ENCODE measurements around the gene PDK4. TPM values are rescaled to one million over a fixed set of nuclear protein-coding genes. Genes with fewer than 3 reads are reported as not detected.

The PDK4 gene
- total and polyA plus RNA-seq, 2 of the 13 experiments (the other 11 are each of a cell fraction or from before 2014, with no cell fraction given) = 0.04 TPM; not detected in 1

DNA sequence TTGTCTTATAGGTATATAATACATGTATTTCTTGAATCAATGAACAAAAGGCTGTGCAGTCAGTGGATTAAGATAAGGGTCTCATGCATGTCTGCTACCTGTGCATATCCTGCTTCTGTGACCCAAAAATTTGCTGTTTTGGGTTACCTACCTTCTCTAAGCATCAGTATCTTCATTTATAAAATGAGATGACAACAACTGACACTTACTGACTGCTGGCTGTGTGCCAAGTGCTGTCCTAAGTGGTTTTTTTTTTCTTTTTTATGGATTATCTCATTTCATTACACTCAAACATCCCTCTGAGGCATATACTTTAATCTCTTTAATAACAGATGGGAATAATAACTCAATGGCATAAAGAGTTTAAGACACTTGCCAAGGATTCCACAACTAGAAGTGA lies 2.1 kb downstream of the PDK4 start:
- TF ChIP-seq SOX5 (CRISPR knock-in tag; IDR thresholded peaks at IDR 0.05; ENCODE audit: borderline replicate concordance) (no peak), LCORL (IDR thresholded peaks at IDR 0.05) (peak; percentile 42; the same call in 1 of the 2 replicates), LCORL (CRISPR knock-in tag; IDR thresholded peaks at IDR 0.05) (no peak)
- Histone ChIP-seq H3K9me3 (ENCODE audit: low read length) (no peaks in the 10 kb centered on the region), H3K4me1 (ENCODE audit: insufficient read depth, low read length) (peaks cover 34% of the 10 kb centered on the region), H3K9ac (ENCODE audit: insufficient read depth, low read depth, low read length) (no peak overlapping the region), H3K79me2 (ENCODE audit: insufficient read depth, low read length) (no peaks in the 10 kb centered on the region), H3K36me3 (replicated peaks in 1 of 2; ENCODE audit: control insufficient read depth in 1 of 2, insufficient read depth in 2 of 2, low read length in 2 of 2) (no peaks in the 10 kb centered on the region), H3K4me2 (ENCODE audit: low read depth, low read length) (no peak overlapping the region), H3K27ac (ENCODE audit: extremely low read length, insufficient read depth, low read length) (no peak overlapping the region), H4K20me1 (ENCODE audit: insufficient read depth, low read length) (no peaks in the 10 kb centered on the region), H3K27me3 (ENCODE audit: control insufficient read depth in 1 of 2, insufficient read depth in 2 of 2, low read length in 2 of 2) (peaks cover 3 to 23% of the 10 kb centered on the region in 2 experiments; a peak in 3 of 5 replicates), H3K4me3 (replicated peaks in 1 of 3; ENCODE audit: insufficient read depth in 1 of 3, low read depth in 2 of 3, low read length in 3 of 3) (no peak overlapping the region), H2AFZ (ENCODE audit: low read length) (no peak overlapping the region)
- ATAC-seq (no peak), FAIRE-seq (no peak), DNase-seq (ENCODE audit: low spot score) (no peak)
- ChIA-PET POLR2A (no interaction called here), CTCF (ENCODE audit: low intra/inter-chr PET ratio, low total read pairs) (no interaction called here)
- no TSS peak for BruUV-seq (replicated peaks)
- in situ Hi-C loops (cut with HindIII; ENCODE audit: extremely low pct_ligation_motif_present, low pct_unique_long_range_greater_than_20kb) = no loop called here
- intact Hi-C loops (cut with micrococcal nuclease; ENCODE audit: unreplicated experiment) = no loop called here

DNA sequence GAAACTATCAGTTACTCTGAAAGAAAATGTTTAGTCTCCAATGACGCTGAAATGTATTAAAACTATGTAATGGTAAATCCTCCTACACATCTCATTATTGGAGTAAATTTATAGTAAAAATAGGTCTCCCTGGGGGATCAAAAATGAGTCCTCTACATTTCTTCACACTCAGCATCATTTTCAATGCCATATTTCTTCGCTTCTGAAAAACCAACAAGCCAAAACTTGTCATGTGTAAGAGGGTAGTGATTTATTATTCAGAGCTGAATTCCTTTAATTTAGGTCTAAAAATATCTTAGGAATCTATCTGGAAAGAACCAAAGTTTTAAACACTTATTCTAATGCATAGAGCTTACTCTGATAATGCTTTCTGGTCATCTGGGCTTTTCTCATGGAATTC lies 3.0 kb downstream of the PDK4 start:
- ATAC-seq (no peak), DNase-seq (ENCODE audit: low spot score) (no peak), FAIRE-seq (no peak)
- 0% methylated on average over 2 of the region's 2 CpGs for WGBS (ENCODE audit: low lambda C conversion rate)
- no peaks in the 10 kb centered on the region for H4K20me1 ChIP-seq (ENCODE audit: insufficient read depth, low read length)
- in situ Hi-C loops (cut with HindIII; ENCODE audit: extremely low pct_ligation_motif_present, low pct_unique_long_range_greater_than_20kb) (no loop called here), intact Hi-C loops (cut with micrococcal nuclease; ENCODE audit: unreplicated experiment) (no loop called here)
- no peaks in the 10 kb centered on the region for H3K79me2 ChIP-seq (ENCODE audit: insufficient read depth, low read length)
- no TSS peak for BruUV-seq (replicated peaks)
- H3K4me3 ChIP-seq (replicated peaks in 1 of 3; ENCODE audit: insufficient read depth in 1 of 3, low read depth in 2 of 3, low read length in 3 of 3) = no peak overlapping the region
- H2AFZ ChIP-seq (ENCODE audit: low read length) = no peak overlapping the region
- no peak overlapping the region for H3K4me2 ChIP-seq (ENCODE audit: low read depth, low read length)
- no peak overlapping the region for H3K9ac ChIP-seq (ENCODE audit: insufficient read depth, low read depth, low read length)
- peaks cover 3 to 23% of the 10 kb centered on the region in 2 experiments; a peak in 3 of 5 replicates for H3K27me3 ChIP-seq (ENCODE audit: control insufficient read depth in 1 of 2, insufficient read depth in 2 of 2, low read length in 2 of 2)
- H3K27ac ChIP-seq (ENCODE audit: extremely low read length, insufficient read depth, low read length) = no peak overlapping the region
- H3K36me3 ChIP-seq (replicated peaks in 1 of 2; ENCODE audit: control insufficient read depth in 1 of 2, insufficient read depth in 2 of 2, low read length in 2 of 2) = no peaks in the 10 kb centered on the region
- H3K4me1 ChIP-seq (ENCODE audit: insufficient read depth, low read length) = peaks cover 37% of the 10 kb centered on the region
- ChIA-PET CTCF (ENCODE audit: low intra/inter-chr PET ratio, low total read pairs) (no interaction called here), POLR2A (no interaction called here)
- H3K9me3 ChIP-seq (ENCODE audit: low read length) = no peaks in the 10 kb centered on the region
- no peak for TF ChIP-seq FOXK1 (CRISPR knock-in tag; IDR thresholded peaks at IDR 0.05; ENCODE audit: borderline replicate concordance, low read depth)
- no peak for TF ChIP-seq U2AF1 (optimal IDR thresholded peaks at IDR 0.05; ENCODE audit: low read depth, low read length)
- no peak for TF ChIP-seq FOSL2 (CRISPR knock-in tag; IDR thresholded peaks at IDR 0.05)
- no peak for TF ChIP-seq GABPA (IDR thresholded peaks at IDR 0.05; ENCODE audit: low read depth, low read length)
- TF ChIP-seq GABPA (CRISPR knock-in tag; IDR thresholded peaks at IDR 0.05; ENCODE audit: low read depth) = no peak
- TF ChIP-seq ASH2L (IDR thresholded peaks at IDR 0.05; ENCODE audit: insufficient read length, low read depth, low read length) = no peak
- no peak for TF ChIP-seq SP5 (CRISPR knock-in tag; IDR thresholded peaks at IDR 0.05; ENCODE audit: borderline replicate concordance, low read depth)
- TF ChIP-seq TP53 (CRISPR knock-in tag; conservative IDR thresholded peaks at IDR 0.05) = no peak
- TF ChIP-seq KDM6A (CRISPR knock-in tag; IDR thresholded peaks at IDR 0.05; ENCODE audit: low read depth) = no peak
- no peak for TF ChIP-seq TBX2 (CRISPR knock-in tag; IDR thresholded peaks at IDR 0.05; ENCODE audit: borderline replicate concordance)
- TF ChIP-seq ZNF552 (CRISPR knock-in tag; IDR thresholded peaks at IDR 0.05; ENCODE audit: borderline replicate concordance) = no peak
- TF ChIP-seq, protein P1, sequence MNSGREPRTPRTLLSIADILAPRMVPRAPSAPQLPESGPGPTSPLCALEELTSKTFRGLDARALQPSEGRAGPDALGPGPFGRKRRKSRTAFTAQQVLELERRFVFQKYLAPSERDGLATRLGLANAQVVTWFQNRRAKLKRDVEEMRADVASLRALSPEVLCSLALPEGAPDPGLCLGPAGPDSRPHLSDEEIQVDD (CRISPR knock-in tag; IDR thresholded peaks at IDR 0.05; ENCODE audit: borderline replicate concordance) = no peak
- TF ChIP-seq ZNF329 (CRISPR knock-in tag; IDR thresholded peaks at IDR 0.05; ENCODE audit: low read depth) = no peak
- TF ChIP-seq U2AF2 (IDR thresholded peaks at IDR 0.05; ENCODE audit: low read depth, low read length) = no peak
- TF ChIP-seq, protein P2, sequence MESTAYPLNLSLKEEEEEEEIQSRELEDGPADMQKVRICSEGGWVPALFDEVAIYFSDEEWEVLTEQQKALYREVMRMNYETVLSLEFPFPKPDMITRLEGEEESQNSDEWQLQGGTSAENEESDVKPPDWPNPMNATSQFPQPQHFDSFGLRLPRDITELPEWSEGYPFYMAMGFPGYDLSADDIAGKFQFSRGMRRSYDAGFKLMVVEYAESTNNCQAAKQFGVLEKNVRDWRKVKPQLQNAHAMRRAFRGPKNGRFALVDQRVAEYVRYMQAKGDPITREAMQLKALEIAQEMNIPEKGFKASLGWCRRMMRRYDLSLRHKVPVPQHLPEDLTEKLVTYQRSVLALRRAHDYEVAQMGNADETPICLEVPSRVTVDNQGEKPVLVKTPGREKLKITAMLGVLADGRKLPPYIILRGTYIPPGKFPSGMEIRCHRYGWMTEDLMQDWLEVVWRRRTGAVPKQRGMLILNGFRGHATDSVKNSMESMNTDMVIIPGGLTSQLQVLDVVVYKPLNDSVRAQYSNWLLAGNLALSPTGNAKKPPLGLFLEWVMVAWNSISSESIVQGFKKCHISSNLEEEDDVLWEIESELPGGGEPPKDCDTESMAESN (CRISPR knock-in tag; conservative IDR thresholded peaks at IDR 0.05) = no peak
- TF ChIP-seq ZNF549 (CRISPR knock-in tag; IDR thresholded peaks at IDR 0.05) = no peak
- TF ChIP-seq CHD4 (IDR thresholded peaks at IDR 0.05; ENCODE audit: borderline replicate concordance, low read length) = no peak
